Activated CD8-positive, alpha-beta memory T cell treated with anti-CD3 and anti-CD28 coated beads for 36 hours (primary cell): ENCODE data around the gene KRTAP5-7. TPM values are rescaled to one million over a fixed set of nuclear protein-coding genes. Genes with fewer than 3 reads are reported as not detected.
"Not testable (repeated sequence)": the region's sequence is repeated elsewhere in the genome, so short reads cannot be mapped to it uniquely, and the experiment has no call there.

Source experiments
- CTCF ChIA-PET: fragments of 350-600 bp; sonication (Branson Sonifier 250); formaldehyde crosslinking; loops from one replicate; lab custom pipeline; 2021; ENCODE audit warnings: antibody characterized with exemption; lab: Charles Lee
- POLR2A ChIA-PET: fragments of 350-600 bp; sonication (Branson Sonifier 250); formaldehyde crosslinking; loops from one replicate; lab custom pipeline; 2021; ENCODE audit warnings: antibody characterized with exemption; lab: Charles Lee
- total RNA-seq, 2 experiments: library from RNA; stranded (reverse); gene quantifications; one replicate each; pipeline ENCODE4 v1.2.3, GENCODE V29; 2021

Gene KRTAP5-7
- total RNA-seq, 2 experiments from 2014 or later, result not detected

GRCh38 chr11:71530602-71531001 is 3.5 kb downstream of the KRTAP5-7 start:
- POLR2A ChIA-PET, result no interaction called here

GRCh38 chr11:71532036-71532610 is 5.1 kb downstream of the KRTAP5-7 start:
- CTCF ChIA-PET, result interaction anchor here (1.2 kb wide), 1 partner anchor 10 kb away, joined by 3 read pairs; no protein-coding TSS in a partner anchor
- POLR2A ChIA-PET, result no interaction called here

More at GRCh38 chr11:71530602-71531001, 3.5 kb downstream of the KRTAP5-7 start:
- CTCF ChIA-PET, result no interaction called here

- POLR2A ChIA-PET, CTCF ChIA-PET: not testable (repeated sequence)
These were observed 7.9 kb downstream of the KRTAP5-7 start for GRCh38 chr11:71534711-71535608.

GRCh38 chr11:71535825-71536224 is 8.8 kb downstream of the KRTAP5-7 start:
- POLR2A ChIA-PET, result no interaction called here

GRCh38 chr11:71537537-71537936 is 10.5 kb downstream of the KRTAP5-7 start:
- POLR2A ChIA-PET, result no interaction called here

More at GRCh38 chr11:71535825-71536224, 8.8 kb downstream of the KRTAP5-7 start:
- CTCF ChIA-PET, result no interaction called here

GRCh38 chr11:71537977-71538665 is 11.1 kb downstream of the KRTAP5-7 start, which contains the start of gene KRTAP5-8:
TSS of gene KRTAP5-8 (plus strand) at chr11:71538025. CDS start at chr11:71538056, 31 bp downstream.
- POLR2A ChIA-PET, CTCF ChIA-PET: not testable (repeated sequence)

More at GRCh38 chr11:71537537-71537936, 10.5 kb downstream of the KRTAP5-7 start:
- CTCF ChIA-PET, result no interaction called here

- ChIA-PET CTCF (no interaction called here), POLR2A (no interaction called here)
These were observed 11.6 kb downstream of the KRTAP5-7 start for GRCh38 chr11:71538666-71538990.

- CTCF ChIA-PET, result no interaction called here
- POLR2A ChIA-PET, result no interaction called here
These were observed 11.9 kb downstream of the KRTAP5-7 start for GRCh38 chr11:71539017-71539416.

GRCh38 chr11:71539971-71540370 is 12.9 kb downstream of the KRTAP5-7 start:
- POLR2A ChIA-PET, CTCF ChIA-PET: not testable (repeated sequence)

GRCh38 chr11:71540521-71541304 is 13.6 kb downstream of the KRTAP5-7 start:
- CTCF ChIA-PET, result not testable (repeated sequence)

GRCh38 chr11:71542382-71542781 is 15.3 kb downstream of the KRTAP5-7 start:
- ChIA-PET POLR2A (interaction anchor here (0.6 kb wide), 1 partner anchor 1494 kb away, joined by 3 read pairs; no protein-coding TSS in a partner anchor), CTCF (interaction anchor here (0.8 kb wide), 1 partner anchor 10 kb away, joined by 3 read pairs; no protein-coding TSS in a partner anchor)

More at GRCh38 chr11:71540521-71541304, 13.6 kb downstream of the KRTAP5-7 start:
- POLR2A ChIA-PET, result not testable (repeated sequence)

GRCh38 chr11:71542879-71543777 is 16.1 kb downstream of the KRTAP5-7 start:
- ChIA-PET POLR2A (no interaction called here), CTCF (interaction anchor here (0.8 kb wide), 1 partner anchor 11 kb away, joined by 3 read pairs; no protein-coding TSS in a partner anchor)

GRCh38 chr11:71543866-71544265 is 16.8 kb downstream of the KRTAP5-7 start:
- CTCF ChIA-PET, result no interaction called here
- POLR2A ChIA-PET, result no interaction called here

GRCh38 chr11:71544525-71545214 is 17.6 kb downstream of the KRTAP5-7 start:
- CTCF ChIA-PET, result no interaction called here
- POLR2A ChIA-PET, result no interaction called here

- POLR2A ChIA-PET, result no interaction called here
- CTCF ChIA-PET, result no interaction called here
These were observed 18.4 kb downstream of the KRTAP5-7 start for GRCh38 chr11:71545405-71545966.

GRCh38 chr11:71548120-71548519 is 21.1 kb downstream of the KRTAP5-7 start, which contains the start of gene KRTAP5-9:
TSS of gene KRTAP5-9 (plus strand) at chr11:71548420. CDS start at chr11:71548658, 238 bp downstream.
- ChIA-PET CTCF (interaction anchor here (2.0 kb wide), 1 partner anchor 15 kb away, joined by 4 read pairs; no protein-coding TSS in a partner anchor), POLR2A (no interaction called here)

- ChIA-PET POLR2A (no interaction called here), CTCF (interaction anchor here (2.0 kb wide), 1 partner anchor 14 kb away, joined by 4 read pairs; no protein-coding TSS in a partner anchor)
These were observed 21.7 kb downstream of the KRTAP5-7 start for GRCh38 chr11:71548716-71549151.
